GM19328 (cell line): ENCODE results near the gene UBL5.
"Not testable (repeated sequence)": the region's sequence is repeated elsewhere in the genome, so short reads cannot be mapped to it uniquely, and the experiment has no call there.

Experiments used
- ATAC-seq: cut with Tn5 transposase; IDR thresholded peaks from one replicate; pipeline ENCODE4 v1.9.1; 2021; ENCODE audit warnings: mild to moderate bottlenecking, moderate library complexity; ENCODE audit not compliant: unreplicated experiment

Gene UBL5

GRCh38 chr19:9808855-9809824, 18.6 kb upstream of the UBL5 start:
- no peak for ATAC-seq

- no peak for ATAC-seq
Measured at GRCh38 chr19:9811139-9811538, 16.6 kb upstream of the UBL5 start.

GRCh38 chr19:9818175-9818733, 9.5 kb upstream of the UBL5 start:
- ATAC-seq, result no peak

GRCh38 chr19:9818734-9819595, 8.8 kb upstream of the UBL5 start, which contains the start of gene FBXL12:
Gene FBXL12 (minus strand): TSS chr19:9819079. CDS start chr19:9818813, 266 bp downstream.
- ATAC-seq, result peak; percentile 83

GRCh38 chr19:9819596-9819909, 8.2 kb upstream of the UBL5 start:
- ATAC-seq, result no peak

- ATAC-seq, result not testable (repeated sequence)
Measured at GRCh38 chr19:9820034-9820433, 7.7 kb upstream of the UBL5 start.

GRCh38 chr19:9823816-9824215, 3.9 kb upstream of the UBL5 start:
- ATAC-seq, result no peak

GRCh38 chr19:9828551-9829063, 889 bp downstream of the UBL5 start:
- ATAC-seq, result no peak

GRCh38 chr19:9834307-9834725, 6.6 kb downstream of the UBL5 start:
- no peak for ATAC-seq

- ATAC-seq, result peak; percentile 97
Measured at GRCh38 chr19:9834726-9835506, 7.2 kb downstream of the UBL5 start, which contains the start of gene PIN1. Gene PIN1 (plus strand): TSS chr19:9835318. CDS start chr19:9835345, 27 bp downstream.

- peak; percentile 2 for ATAC-seq
Measured at GRCh38 chr19:9835507-9835949, 7.8 kb downstream of the UBL5 start.

- ATAC-seq, result no peak
Measured at GRCh38 chr19:9836021-9836420, 8.3 kb downstream of the UBL5 start.

GRCh38 chr19:9838324-9838723, 10.6 kb downstream of the UBL5 start:
- no peak for ATAC-seq

GRCh38 chr19:9839415-9839814, 11.7 kb downstream of the UBL5 start:
- ATAC-seq, result no peak

- ATAC-seq, result no peak
Measured at GRCh38 chr19:9842834-9843625, 15.3 kb downstream of the UBL5 start.

- not testable (repeated sequence) for ATAC-seq
Measured at GRCh38 chr19:9843626-9844273, 16.0 kb downstream of the UBL5 start.

GRCh38 chr19:9847087-9847671, 19.5 kb downstream of the UBL5 start:
- no peak for ATAC-seq

GRCh38 chr19:9848060-9848459, 20.3 kb downstream of the UBL5 start:
- no peak for ATAC-seq
